NCI-H2196 treated with DMSO at 0.1 percent for 48 hours (cell line): ENCODE measurements around the gene CDK5R2.

Experiments used
- DNase-seq: peaks from one replicate; lab custom pipeline; 2025; ENCODE audit not compliant: unreplicated experiment; lab: John Stamatoyannopoulos, UW

CDK5R2 gene

GRCh38 chr2:219001577-219002394, 42.3 kb downstream of the CDK5R2 start:
- peak; percentile 91 for DNase-seq

GRCh38 chr2:219002395-219003266, 43.2 kb downstream of the CDK5R2 start:
- peak; percentile 75 for DNase-seq

GRCh38 chr2:219003267-219003634, 43.8 kb downstream of the CDK5R2 start:
- no peak for DNase-seq

- no peak for DNase-seq
Observed at GRCh38 chr2:219003979-219004378, 44.5 kb downstream of the CDK5R2 start.

- DNase-seq = no peak
Observed at GRCh38 chr2:219009294-219009693, 49.8 kb downstream of the CDK5R2 start.

- peak; percentile 44 for DNase-seq
Observed at GRCh38 chr2:219010162-219010756, 50.8 kb downstream of the CDK5R2 start.

GRCh38 chr2:219010873-219011272, 51.4 kb downstream of the CDK5R2 start:
- no peak for DNase-seq
